ENCODE data around the gene RIPOR2.
A peak's percentile ranks its signal among the peaks of the same experiment; 100 is the strongest.
"Not testable (repeated sequence)": the region's sequence is repeated elsewhere in the genome, so short reads cannot be mapped to it uniquely, and the experiment has no call there.

Gene RIPOR2

DNA sequence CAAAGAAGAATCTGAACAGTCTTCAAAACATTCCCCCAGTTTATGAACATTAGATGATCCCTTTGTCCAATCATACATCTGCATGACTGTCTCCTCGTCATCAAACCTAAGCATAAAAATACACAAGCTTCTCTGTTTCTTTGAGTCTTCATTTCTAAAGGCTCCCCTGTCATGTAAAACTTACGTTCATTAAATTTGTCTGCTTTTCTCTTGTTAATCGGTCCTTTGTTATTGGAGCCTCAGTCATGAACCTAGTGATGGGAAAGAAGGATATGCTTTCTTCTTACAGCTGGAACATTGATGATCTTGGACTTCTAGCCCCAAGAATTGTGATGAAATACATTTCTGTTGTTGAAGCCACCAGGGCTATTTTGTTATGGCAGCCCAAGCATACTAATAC, 18.0 kb upstream of the RIPOR2 start:
- DNase-seq: no peak

DNA sequence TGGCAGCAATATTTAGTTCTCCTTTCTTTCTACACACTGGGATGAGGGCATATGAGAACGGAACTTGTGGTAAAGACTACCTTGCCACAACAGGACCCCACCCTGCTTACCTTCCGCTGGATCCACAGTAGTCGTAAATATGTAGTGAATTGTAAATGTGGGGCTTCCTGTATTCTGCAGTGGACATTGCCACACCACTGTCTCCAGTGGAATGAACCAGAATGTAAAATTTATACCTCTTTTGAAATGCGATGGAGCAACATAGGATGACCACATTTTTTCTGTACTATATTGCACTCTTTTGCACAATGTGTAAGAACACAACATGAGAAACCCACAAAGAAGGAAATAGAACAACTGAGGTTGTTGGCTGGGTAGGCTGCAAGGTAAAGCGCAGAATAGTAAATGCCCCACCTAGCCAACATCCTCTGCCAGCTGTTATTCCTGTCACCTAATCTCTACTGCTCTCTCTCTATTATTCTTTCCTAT, 16.1 kb upstream of the RIPOR2 start:
- no peak for DNase-seq

DNA sequence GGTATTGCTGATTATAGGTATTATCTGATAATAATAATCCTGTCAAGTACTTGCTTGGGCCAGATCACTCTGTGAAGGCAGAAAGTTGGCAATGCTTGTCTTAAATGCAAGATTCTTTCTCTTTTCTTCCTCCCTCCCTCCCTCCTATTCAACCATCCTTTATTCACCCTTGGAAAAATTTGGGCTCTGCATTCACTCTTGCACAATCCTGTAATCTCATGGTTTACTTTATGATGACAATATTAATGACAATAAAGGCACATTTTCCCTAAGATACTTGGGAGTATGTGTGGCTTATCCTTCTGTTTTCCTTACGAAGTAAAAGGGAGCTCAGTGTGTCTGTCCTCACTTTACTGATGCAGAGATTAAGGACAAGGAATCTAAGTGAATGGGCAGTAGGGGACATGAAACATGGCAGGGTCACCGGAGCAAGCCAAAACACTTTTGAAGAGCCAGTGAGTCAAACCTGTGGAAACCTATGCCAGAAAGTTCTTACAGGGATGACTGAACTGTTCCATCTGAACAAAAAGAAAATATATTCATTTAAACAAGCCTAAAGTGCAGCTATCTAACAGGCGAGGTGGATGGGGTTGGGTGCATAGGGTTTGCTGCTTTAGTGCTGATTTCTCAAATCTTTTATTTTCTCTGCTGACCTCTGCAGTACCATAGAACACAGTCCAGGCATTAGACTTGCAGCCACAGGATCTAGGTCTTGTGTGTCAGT, 14.6 kb upstream of the RIPOR2 start:
- DNase-seq: no peak

DNA sequence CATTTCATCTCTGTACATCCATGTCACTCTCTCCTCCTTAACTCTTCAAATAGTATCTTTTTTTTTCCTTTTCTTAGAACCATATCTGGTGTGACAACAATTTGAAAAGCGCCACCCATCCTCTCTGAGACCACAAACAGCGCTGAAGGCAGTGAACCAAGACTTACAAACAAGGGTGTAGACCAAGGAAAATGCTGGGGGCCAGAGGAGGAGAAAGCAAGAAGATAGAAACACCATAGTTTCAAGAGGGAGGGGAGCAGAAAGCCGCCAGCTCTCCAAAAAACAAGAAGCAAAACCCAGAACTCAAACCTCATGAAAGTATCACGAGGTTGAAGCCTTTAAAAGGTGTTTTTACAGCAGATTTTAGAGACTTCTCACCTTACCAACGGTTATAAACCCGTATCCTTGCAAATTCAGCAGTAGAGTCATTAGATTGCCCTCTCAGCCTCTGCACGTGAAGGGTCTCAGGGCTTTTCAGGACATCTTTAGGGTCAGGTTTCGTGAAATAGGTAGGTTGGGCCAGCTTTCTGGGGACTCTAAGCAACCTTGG, 13.3 kb upstream of the RIPOR2 start:
- DNase-seq: no peak

DNA sequence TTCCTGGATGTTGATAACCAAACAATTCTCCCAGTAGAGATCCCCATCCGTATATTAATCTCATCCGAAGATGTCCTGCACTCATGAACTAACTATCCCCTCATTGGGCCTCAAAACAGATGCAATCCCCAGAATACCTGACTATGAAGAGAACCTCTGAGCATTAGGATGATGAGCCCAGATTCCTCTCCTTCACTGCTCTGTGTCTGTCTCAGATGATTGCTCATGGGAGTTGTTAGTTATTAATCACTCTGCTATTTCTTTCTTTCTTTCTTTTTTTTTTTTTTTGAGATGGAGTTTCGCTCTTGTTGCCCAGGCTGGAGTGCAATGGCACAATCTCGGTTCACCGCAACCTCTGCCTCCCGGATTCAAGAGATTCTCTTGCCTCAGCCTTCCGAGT, 12.5 kb upstream of the RIPOR2 start:
- not testable (repeated sequence) for DNase-seq

DNA sequence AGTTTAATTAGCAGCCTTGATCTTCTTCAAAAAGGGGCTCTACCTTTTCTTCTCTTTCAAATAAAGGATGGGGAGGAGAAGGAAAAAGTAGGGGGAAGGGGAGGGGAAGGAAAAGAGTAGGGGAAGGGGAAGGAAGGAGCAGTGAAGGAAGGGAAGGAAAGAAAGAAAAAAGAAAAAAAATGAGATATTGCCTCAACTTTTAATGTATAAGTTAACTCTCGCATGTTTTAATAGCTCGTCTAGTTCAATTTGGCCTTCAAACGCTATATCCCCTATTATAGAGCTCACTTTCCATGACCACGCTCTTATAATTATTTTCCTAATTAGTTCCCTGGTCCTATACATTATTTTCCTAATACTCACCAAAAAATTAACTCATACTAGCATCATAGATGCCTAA, 11.9 kb upstream of the RIPOR2 start:
- DNase-seq: no peak

DNA sequence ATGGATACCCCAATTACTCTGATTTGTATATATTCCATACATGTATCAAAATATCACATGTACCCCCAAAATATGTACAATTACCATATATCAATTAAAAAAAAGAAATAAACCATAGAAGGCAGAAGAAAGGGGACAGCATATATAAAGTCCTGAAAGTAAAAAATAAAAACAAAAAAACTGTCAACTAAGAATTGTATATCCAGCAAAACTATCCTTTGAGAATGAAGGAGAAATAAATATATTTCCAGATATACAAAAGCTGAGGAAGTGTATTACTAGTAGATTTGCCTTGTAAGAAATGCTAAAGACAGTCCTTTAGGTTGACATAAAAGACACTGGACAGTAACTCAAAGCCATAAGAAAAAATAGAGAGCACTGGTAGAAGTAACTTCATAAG, 9.3 kb upstream of the RIPOR2 start:
- DNase-seq: no peak

DNA sequence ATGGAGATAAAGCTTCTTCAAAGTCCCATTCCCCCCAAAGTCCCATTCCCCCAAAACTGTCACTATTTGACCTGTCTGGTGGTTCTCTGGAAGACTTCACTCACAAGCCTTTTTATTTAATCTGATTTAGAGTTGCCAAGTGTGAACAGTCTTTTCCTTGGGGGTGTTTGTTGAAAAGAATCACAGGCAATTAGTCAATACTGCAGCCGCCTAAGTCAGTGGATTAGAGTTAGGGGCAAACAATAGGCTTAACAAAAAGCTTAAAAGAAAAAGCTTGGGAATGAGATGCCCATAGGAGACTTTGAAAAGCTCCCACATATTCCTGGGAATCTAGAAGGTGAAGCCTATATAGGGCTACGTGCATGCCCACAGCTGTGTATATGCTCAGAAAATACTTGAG, 8.0 kb upstream of the RIPOR2 start:
- no peak for DNase-seq

DNA sequence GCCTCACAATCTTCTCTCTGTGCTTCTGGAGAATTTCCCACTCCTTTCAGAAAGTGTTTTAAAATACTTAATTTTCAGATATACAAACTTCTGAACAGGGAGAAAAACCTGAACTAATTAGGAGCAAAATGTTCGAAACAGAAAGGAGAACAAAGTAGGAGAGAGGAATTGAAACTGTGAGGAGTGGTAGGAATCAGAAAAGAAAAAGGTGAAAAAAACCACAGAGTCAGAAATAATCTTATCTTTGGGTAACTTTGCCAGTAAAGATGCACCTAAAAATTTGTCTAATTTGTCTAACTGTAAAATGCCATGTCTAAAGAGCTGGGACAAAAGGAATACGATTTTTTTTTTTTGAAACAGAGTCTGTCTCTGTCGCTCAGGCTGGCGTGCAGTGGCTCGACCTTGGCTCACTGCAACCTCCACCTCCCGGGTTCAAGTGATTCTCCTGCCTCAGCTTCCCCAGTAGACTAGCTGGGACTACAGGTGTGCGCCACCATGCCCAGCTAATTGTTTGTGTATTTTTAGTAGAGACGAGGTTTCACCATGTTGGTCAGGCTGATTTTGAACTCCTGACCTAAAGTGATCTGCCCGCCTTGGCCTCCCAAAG, 4.7 kb upstream of the RIPOR2 start:
- DNase-seq: no peak

DNA sequence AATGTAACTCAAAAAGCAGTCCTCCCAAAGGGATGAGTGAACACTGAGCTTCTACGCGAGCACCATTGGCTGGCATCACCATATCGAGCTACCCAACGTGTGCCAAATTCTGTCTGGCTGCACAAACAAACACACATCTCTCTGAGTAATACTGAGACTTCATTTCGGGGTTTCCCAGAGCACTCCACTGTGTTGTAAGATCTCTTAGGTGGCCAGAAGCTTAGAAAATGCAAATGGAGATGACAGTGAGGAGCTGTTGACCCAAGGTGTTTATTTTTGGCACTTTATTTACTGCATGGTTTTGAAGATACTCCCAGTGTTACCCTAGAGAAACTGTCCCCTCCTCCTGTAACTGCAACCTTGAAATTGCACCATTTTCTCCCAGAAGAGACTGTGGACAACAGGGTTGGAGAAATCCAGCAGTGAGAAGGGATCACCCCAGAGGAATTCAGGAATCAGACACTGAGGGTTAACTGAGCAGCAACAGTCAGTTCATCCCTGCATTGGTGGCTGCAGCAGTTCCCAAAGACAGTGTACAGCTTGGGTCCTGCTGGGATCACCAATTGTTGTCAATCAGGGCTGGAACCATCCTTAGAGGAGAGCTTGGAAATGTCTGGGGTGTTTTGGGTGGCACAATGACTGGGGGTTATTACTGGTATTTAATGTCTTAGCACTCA, 1.0 kb upstream of the RIPOR2 start:
- no peak for DNase-seq

DNA sequence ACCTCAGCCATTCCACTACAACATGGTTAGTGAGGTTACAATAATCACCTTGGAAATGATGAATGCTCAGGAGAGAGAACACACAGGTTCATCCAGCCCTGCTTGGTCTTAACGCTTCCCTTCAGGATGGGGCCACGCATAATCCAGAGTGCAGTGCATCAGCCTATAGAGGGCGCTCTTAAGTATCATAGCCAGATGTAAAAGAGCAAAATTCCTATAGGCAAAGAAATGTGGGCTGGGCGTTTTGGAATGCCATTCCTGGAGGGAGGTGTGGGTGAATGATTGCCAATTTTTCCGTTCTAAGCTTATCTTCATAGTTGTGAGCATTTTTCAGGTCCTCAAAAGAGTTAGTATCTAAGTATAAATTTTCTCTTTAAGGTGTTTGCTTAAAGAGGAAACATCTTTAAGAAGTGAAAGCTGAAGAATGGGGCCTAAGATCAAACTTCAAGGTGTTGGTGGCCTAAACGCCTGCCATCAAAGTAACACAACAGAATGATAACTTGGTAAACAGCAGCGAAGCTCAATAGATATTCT, 1.8 kb downstream of the RIPOR2 start:
- DNase-seq: no peak

DNA sequence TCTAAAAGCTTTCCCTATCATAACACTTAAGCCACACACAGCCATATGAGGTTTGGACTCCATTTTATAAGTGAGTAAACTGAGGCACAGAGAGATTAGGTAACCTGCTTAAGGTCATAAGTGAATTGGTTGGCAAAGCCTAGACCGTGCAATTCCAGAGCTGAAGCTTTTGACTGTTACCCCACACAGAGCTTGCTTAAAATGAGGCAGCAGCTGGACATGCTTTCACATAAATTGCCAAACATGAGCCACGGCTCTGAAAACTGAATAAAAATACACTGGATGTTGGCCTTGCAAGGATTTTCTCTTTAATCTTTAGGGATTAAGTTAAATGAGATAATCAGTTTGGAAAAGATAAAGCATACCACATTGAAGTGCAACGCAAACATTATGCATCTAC, 2.5 kb downstream of the RIPOR2 start:
- no peak for DNase-seq

DNA sequence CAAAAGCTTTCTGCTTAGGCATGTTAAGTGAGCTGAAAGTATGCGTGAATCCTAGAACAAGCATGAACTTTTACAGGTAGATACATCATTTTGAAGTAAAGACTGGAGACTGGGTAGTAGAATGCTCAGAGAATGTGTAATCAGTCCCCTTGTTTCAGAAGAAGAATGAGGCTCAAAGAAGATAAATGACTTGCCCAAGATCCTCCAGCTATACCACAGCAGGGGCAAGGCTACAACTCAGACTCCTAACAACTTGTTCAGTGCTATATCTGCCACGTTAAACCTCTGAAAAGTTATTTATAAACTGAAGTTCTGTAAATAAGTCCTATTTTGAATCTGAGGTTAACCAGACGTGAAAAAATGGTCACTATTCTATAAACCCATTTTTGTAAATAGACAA, 2.9 kb downstream of the RIPOR2 start:
- no peak for DNase-seq

DNA sequence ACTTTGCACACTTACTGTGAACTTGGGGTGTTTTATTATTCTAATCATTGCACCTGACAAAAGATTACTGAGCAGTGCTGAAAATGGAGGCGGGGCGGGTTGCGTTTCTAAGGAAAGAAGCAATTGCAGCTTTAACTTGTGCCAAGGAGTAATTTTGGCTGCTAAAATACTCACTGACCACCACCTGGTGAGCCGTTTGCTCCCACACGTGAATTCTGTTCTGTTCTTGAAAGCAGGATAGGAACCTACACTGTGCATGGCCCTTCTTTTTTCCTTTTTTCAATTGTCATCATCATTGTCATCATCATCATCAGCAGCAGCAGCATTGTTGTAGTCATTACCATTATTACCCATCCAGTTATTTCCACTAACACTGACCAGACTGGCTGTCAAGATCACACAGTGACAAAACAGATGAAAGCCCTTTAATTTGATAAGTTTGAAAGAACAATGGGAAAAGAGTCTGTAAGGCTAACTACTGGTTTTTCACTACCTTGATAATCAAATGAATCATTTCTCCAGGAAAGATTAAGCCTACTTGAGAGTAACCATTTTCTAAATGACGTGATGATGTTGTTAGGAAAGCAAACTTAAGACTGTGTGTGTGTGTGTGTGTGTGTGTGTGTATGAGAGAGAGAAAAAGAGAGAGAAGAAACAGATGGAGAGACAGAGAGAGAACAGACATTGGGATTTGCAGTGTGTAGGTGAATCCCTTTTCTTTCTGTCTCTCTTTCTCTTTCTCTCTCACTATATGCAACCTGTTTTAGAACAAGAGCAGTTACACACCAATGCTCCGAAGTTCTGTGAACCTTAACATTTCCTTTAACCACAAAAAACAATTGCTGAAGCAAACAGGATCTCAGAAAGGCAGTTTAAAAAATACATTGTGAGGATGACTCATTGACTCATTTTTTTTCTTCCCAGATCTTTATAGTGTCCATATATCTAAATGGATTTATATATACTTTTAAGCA, 3.8 kb downstream of the RIPOR2 start:
- DNase-seq: no peak

DNA sequence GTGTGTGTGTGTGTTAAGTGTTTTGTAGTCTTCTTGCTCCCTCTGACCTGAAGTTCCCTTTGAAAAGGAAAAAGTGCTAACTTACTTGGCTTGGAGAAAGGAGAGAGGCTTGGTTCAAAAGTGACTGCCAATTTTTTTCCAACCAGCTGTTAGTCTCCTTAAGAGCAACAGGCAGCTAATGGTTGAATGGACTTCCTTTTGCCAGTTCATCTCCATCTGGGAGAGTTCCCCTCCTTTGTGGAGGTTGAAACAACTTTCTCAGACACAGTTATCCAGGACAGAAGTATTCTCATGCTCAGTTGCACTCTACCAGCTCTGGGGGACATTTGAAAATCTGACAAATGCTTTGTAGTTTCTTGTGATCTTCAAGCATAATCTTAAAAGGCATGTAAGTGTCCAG, 4.5 kb downstream of the RIPOR2 start:
- DNase-seq: no peak

DNA sequence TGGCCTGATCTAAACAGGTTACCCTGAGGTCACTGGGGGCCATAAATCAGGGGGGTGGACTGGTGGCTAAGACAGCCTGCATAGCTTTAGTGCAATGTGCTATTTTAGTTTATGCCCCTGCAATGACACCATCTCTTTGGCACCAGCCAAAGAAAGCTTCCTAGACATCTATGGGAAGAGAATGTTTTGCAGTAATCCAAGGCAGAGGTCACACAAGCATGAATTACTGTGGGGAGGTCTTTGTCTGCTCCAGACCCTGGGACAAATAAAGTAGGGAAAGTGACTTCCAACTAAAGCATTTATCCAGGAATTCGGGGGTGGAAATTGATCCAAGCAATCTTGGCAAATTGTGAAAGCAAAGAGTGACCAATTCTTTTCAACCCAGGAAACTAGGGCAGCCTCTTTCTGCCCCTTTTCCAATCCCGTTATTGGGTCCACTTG, 5.3 kb downstream of the RIPOR2 start:
- peak; percentile 87 for DNase-seq

DNA sequence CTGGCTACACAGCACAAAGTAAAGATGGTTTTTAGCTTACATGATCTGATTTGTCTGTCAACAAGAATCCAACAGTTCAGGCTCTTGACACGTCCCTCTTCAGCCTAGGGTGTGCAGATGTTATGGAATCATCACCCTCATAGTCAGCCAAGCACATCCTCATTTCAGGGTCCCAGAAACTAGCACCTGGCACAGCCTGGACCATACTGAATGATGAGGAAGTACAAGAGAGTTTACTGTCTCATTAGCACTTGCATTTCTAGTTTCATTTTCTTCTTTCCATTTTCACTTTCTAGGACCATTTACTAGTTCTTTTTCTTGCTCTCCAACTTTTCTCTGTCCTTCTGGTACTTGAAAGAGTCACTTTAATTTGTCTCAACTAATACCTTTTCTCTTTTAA, 6.5 kb downstream of the RIPOR2 start:
- no peak for DNase-seq

DNA sequence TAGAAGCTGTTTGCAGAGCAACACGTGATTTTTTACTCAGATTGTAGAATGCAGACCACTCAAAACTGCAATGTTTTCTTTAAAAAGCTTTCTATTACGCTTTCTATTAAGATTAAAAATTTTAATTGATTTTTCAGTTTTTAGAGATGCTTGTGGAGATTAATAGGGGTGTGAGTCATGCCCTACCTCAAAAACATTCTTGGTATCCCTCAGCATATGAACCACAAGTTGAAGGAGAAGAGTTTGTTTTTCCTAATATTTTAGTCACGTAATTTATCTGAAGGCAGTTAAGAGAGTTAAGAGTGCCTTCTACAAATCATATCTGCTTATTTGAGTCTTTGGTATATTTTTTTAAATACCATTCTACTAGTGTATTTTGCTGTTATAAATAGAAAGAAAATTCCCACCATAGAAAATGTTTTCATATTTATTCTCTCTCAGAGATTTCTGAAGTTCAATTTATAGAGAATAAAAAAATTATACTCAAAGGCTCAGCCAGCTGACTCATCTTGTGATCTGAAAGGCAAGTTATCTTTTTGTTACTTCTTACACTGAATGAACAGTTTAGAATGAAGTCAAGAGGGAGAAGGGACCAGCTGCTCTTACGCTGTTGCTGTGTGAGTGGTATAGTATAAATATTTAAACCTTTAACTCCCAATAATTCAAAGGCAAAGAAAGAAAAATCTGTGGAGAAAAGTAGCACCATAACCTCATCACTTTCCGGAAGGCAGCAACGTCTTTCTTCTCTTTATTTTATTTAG, 7.6 kb downstream of the RIPOR2 start:
- no peak for DNase-seq

DNA sequence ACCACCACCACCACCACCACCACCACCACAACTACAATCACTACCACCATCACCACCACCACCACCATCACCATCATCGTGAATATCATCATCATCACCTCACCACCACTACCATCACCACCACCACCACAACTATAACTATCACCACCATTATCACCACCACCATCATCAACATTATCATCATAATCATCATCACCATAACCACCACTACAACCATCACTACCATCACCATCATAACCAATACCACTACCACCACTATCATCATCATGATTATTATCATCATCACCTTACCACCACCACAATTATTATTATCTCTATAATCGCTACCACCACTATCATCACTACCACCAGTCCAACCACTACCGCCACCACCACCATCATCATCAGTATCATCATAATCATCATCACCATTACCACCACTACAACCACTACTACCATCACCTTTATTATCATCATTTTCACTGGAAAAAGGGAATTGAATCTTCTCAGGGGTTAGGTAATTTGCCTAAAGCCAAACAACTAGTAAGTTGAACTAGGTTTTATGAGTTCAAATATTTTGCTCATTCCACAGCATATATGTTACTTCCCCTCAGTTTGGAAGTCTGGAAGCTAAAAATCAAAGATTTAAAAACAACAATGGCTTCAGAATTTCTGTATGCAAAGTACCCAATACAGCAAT, 8.3 kb downstream of the RIPOR2 start:
- DNase-seq: no peak

DNA sequence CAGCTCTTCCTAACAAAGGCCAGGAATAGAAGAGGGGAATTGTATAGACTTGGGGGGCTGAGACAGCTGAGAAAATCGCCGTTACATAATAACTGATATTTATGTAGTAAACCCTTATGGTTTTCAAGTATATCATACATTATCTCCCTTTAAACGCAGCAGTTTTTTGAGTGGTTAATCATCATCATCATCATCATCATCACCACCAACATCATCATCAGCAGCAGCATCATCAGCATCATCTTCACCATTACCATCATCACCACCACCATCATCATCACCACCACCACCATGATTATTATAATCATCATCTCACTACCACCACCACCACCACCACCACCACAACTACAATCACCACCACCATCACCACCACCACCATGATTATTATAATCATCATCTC, 9.1 kb downstream of the RIPOR2 start:
- DNase-seq: not testable (repeated sequence)

DNA sequence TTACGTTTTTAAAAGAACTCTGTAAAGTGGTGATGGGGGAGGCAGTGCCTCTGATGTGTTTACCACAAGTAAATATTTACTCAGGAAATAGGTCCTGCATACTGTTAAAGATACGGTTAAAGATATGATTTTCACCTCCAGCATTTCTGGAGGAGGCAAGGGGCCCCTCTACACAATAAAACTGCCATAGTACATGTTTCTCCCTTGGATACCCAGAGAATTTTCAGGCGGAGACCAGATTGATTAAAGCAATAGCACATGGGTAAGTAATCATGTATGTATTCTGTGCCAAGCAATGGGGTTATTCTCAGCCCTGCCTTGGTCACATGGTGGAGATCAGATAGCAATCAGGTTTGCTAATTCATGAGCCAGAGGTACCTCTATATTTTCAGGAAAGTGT, 9.6 kb downstream of the RIPOR2 start:
- DNase-seq: no peak
